Muscle layer of duodenum (tissue), 2 donors: ENCODE data around the gene INSR.
"Not testable (repeated sequence)": the region's sequence is repeated elsewhere in the genome, so short reads cannot be mapped to it uniquely, and the experiment has no call there.

Source experiments
- H3K27ac ChIP-seq: one replicate; pipeline ENCODE4 v1.7.0; 2013; ENCODE audit warnings: mild to moderate bottlenecking, low read length
- H3K27me3 ChIP-seq: one replicate; pipeline ENCODE4 v1.7.0; 2013; ENCODE audit warnings: low read depth, mild to moderate bottlenecking, control low read depth, low read length
- H3K36me3 ChIP-seq, 2 donors: one replicate each; pipeline ENCODE4 v1.7.0; 2013; ENCODE audit warnings: low read length in 2 of 2, control low read depth in 1 of 2, mild to moderate bottlenecking in 1 of 2; ENCODE audit not compliant: insufficient read depth in 2 of 2, control insufficient read depth in 1 of 2
- H3K4me1 ChIP-seq, 2 donors: one replicate each; pipeline ENCODE4 v1.7.0; 2013; ENCODE audit warnings: low read length in 2 of 2, mild to moderate bottlenecking in 2 of 2, control low read depth in 1 of 2, moderate library complexity in 1 of 2; ENCODE audit not compliant: insufficient read depth in 2 of 2, control insufficient read depth in 1 of 2
- H3K4me3 ChIP-seq, 2 donors: one replicate each; pipeline ENCODE4 v1.7.0; 2013; ENCODE audit warnings: low read length in 2 of 2, low read depth in 1 of 2, mild to moderate bottlenecking in 1 of 2
- H3K9me3 ChIP-seq, 2 donors: one replicate each; pipeline ENCODE4 v1.7.0; 2013; ENCODE audit warnings: low read length in 2 of 2, control low read depth in 1 of 2, mild to moderate bottlenecking in 1 of 2; ENCODE audit not compliant: control insufficient read depth in 1 of 2
- donor health status: healthy.

Gene INSR

GRCh38 chr19:7229735-7230134 is 64.5 kb downstream of the INSR start:
- no peaks in the 10 kb centered on the region for H3K9me3 ChIP-seq
- peaks cover 0 to 35% of the 10 kb centered on the region in 2 donors for H3K4me1 ChIP-seq
- no peak overlapping the region for H3K4me3 ChIP-seq
- no peaks in the 10 kb centered on the region for H3K36me3 ChIP-seq
- no peaks in the 10 kb centered on the region for H3K27me3 ChIP-seq
- no peak overlapping the region for H3K27ac ChIP-seq

GRCh38 chr19:7228935-7229541 is 65.2 kb downstream of the INSR start:
- no peak overlapping the region for H3K27ac ChIP-seq
- H3K9me3 ChIP-seq: no peaks in the 10 kb centered on the region
- no peaks in the 10 kb centered on the region for H3K36me3 ChIP-seq
- no peaks in the 10 kb centered on the region for H3K27me3 ChIP-seq
- peaks cover 0 to 40% of the 10 kb centered on the region in 2 donors for H3K4me1 ChIP-seq
- no peak overlapping the region for H3K4me3 ChIP-seq

- no peak overlapping the region for H3K4me3 ChIP-seq
- H3K27ac ChIP-seq: no peak overlapping the region
- H3K4me1 ChIP-seq: peaks cover 0 to 40% of the 10 kb centered on the region in 2 donors
- H3K9me3 ChIP-seq: no peaks in the 10 kb centered on the region
- H3K27me3 ChIP-seq: no peaks in the 10 kb centered on the region
- no peaks in the 10 kb centered on the region for H3K36me3 ChIP-seq
Observed at GRCh38 chr19:7227735-7228134, 66.5 kb downstream of the INSR start.

GRCh38 chr19:7227149-7227548 is 67.1 kb downstream of the INSR start:
- H3K4me1 ChIP-seq: peaks cover 0 to 40% of the 10 kb centered on the region in 2 donors
- H3K4me3 ChIP-seq, H3K9me3 ChIP-seq, H3K27ac ChIP-seq, H3K36me3 ChIP-seq, H3K27me3 ChIP-seq: not testable (repeated sequence)

- Histone ChIP-seq H3K36me3 (no peaks in the 10 kb centered on the region), H3K9me3 (no peaks in the 10 kb centered on the region), H3K4me3 (no peak overlapping the region), H3K4me1 (peaks cover 0 to 40% of the 10 kb centered on the region in 2 donors), H3K27me3 (no peaks in the 10 kb centered on the region), H3K27ac (no peak overlapping the region)
Observed at GRCh38 chr19:7226739-7227138, 67.5 kb downstream of the INSR start.

GRCh38 chr19:7225741-7226140 is 68.5 kb downstream of the INSR start:
- Histone ChIP-seq H3K4me3 (no peak overlapping the region), H3K9me3 (no peaks in the 10 kb centered on the region), H3K27me3 (no peaks in the 10 kb centered on the region), H3K4me1 (peaks cover 0 to 35% of the 10 kb centered on the region in 2 donors), H3K36me3 (no peaks in the 10 kb centered on the region), H3K27ac (no peak overlapping the region)

- Histone ChIP-seq H3K27ac (no peak overlapping the region), H3K36me3 (no peaks in the 10 kb centered on the region), H3K27me3 (no peaks in the 10 kb centered on the region), H3K4me3 (no peak overlapping the region), H3K4me1 (peaks cover 0 to 31% of the 10 kb centered on the region in 2 donors), H3K9me3 (no peaks in the 10 kb centered on the region)
Observed at GRCh38 chr19:7224995-7225394, 69.2 kb downstream of the INSR start.

GRCh38 chr19:7224209-7224686 is 70.0 kb downstream of the INSR start:
- Histone ChIP-seq H3K36me3 (no peaks in the 10 kb centered on the region), H3K27me3 (no peaks in the 10 kb centered on the region), H3K27ac (no peak overlapping the region), H3K4me1 (peaks cover 0 to 26% of the 10 kb centered on the region in 2 donors), H3K4me3 (peak overlapping the region in 1 of 2 donors; percentile 41), H3K9me3 (no peaks in the 10 kb centered on the region)

GRCh38 chr19:7223429-7223828 is 70.8 kb downstream of the INSR start:
- Histone ChIP-seq H3K27me3 (no peaks in the 10 kb centered on the region), H3K27ac (no peak overlapping the region), H3K36me3 (no peaks in the 10 kb centered on the region), H3K9me3 (no peaks in the 10 kb centered on the region), H3K4me1 (peaks cover 0 to 26% of the 10 kb centered on the region in 2 donors), H3K4me3 (no peak overlapping the region)

GRCh38 chr19:7219056-7219455 is 75.2 kb downstream of the INSR start:
- no peaks in the 10 kb centered on the region for H3K36me3 ChIP-seq
- no peak overlapping the region for H3K4me3 ChIP-seq
- no peak overlapping the region for H3K27ac ChIP-seq
- no peaks in the 10 kb centered on the region for H3K27me3 ChIP-seq
- no peaks in the 10 kb centered on the region for H3K4me1 ChIP-seq
- no peaks in the 10 kb centered on the region for H3K9me3 ChIP-seq

GRCh38 chr19:7217861-7218260 is 76.4 kb downstream of the INSR start:
- H3K9me3 ChIP-seq: no peaks in the 10 kb centered on the region
- no peaks in the 10 kb centered on the region for H3K36me3 ChIP-seq
- peaks cover 0 to 9% of the 10 kb centered on the region in 2 donors for H3K4me1 ChIP-seq
- H3K27ac ChIP-seq: no peak overlapping the region
- H3K4me3 ChIP-seq: no peak overlapping the region
- no peaks in the 10 kb centered on the region for H3K27me3 ChIP-seq

GRCh38 chr19:7216373-7216902 is 77.8 kb downstream of the INSR start:
- no peaks in the 10 kb centered on the region for H3K36me3 ChIP-seq

More at GRCh38 chr19:7216373-7216902, 77.8 kb downstream of the INSR start:
- Histone ChIP-seq H3K4me1 (peaks cover 0 to 21% of the 10 kb centered on the region in 2 donors), H3K27me3 (no peaks in the 10 kb centered on the region), H3K27ac (no peak overlapping the region), H3K9me3 (no peaks in the 10 kb centered on the region), H3K4me3 (no peak overlapping the region)
